NCI-H748 treated with DMSO at 0.1 percent for 48 hours (cell line): ENCODE results near the gene BMPER.

Experiments
- DNase-seq: peaks from one replicate; lab custom pipeline; 2025; lab: John Stamatoyannopoulos, UW

BMPER gene

GRCh38 chr7:34184466-34184865, 279.1 kb downstream of the BMPER start:
- no peak for DNase-seq

GRCh38 chr7:34187798-34188307, 282.5 kb downstream of the BMPER start:
- no peak for DNase-seq

DNA sequence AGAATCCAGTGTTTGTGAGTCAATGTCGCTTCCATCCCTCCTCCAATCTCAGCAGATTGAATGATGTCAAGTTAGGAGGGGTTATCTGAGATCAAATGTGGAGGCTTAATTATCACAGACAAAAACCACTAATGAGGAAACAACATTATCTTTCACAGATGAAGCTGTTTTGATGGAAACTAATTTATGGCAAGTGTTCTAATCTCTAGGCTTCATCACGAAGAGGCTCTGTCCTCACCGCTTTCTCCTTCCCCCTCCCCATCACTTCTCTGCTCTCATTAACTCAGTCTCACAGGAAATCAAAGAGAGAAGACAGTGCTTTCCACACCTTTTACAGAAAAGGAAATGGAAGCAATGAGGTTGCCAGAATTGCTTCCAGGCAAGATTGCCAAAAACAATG, 283.7 kb downstream of the BMPER start:
- DNase-seq, result no peak

- DNase-seq, result no peak
Measured at GRCh38 chr7:34190299-34190698, 285.0 kb downstream of the BMPER start.

DNA sequence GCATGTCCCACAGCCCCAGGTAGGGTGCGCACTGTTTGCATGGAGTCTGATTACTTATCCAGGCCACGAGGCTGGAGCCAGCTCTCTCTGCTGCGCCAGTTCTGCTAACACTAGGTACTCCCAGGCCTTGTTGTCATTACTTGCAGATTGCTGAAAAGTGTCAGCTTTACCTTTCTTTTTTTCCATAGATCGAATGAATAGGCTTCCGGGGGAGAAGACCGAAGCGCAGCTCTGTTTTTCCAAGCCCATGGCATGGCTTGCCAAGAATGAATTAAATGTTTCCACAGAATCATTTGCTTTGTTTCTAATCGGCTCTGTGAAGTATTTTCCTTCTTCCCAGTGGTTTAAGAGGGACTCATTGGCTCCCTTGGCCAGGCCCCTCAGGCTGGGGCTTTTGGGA, 285.8 kb downstream of the BMPER start:
- DNase-seq, result no peak

DNA sequence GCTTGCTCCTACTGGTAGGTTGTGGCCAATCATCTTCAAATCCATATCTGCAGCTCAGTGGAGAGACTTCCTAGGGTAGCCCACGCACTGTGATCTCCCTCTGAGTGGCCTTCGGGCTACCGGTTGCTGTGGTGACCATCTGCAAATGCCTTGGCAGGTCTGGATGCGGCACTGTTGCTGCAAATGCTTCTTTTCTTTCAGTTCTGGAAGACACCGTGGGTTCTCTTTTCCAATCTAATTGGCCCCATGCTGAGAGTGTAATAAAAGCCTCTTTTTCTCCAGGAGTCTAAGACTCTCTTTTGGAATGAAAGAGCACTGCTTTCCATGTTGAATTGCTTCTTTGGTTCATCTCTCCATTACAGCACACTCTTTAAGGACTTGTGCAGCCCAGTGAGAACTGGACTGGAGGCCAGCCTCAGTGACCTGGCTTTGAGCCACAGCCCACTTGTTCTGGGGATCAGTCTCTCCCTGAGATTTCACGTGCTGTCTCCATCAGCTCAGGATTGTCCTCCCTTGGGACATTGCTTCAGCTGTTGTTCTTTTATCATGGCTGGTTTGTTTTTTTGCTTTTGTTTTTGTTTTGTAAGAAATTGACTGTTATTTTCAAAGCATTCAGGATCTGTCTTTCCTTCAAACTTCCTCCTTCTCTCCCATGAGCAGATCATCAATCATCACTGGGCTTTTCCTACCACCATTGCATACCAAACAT, 286.6 kb downstream of the BMPER start:
- no peak for DNase-seq

DNA sequence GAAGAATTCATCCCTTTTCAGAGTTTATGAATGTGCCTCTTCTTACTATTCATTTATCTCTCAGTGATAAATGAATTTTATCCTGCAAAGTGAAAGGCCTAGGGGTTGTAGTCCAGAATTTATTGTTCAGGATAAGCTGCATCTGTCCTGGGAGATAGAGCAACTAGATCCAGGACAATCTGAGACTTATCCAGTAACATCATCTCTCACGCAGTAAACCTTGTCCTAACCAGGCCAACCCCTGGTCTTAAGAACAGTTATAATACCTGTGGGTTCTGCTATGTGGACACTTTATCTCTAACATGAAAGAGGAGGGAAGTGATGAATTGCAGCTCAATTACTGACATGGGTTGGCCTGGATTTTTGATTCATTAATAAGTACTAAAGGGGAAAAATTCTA, 287.6 kb downstream of the BMPER start:
- no peak for DNase-seq

DNA sequence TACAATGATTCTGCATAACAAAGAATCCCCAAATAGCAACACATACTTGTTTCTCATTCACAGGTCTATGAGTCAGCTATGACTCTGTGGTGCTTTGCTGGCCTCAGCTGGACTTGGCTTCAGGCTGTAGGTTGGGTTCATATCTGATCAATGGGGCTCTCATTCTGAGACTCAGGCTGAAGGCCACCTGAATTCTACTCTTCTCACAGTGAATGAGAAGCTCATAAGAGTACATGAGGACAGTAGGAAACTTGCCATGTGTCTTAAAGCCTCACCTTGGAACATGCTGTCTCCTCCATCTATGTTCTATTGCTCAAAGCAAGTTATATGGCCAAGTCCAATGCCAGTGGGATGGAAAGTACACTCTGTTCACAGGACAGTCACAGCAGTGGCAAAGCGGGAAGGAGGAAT, 292.9 kb downstream of the BMPER start:
- DNase-seq, result no peak
